ENCODE results near the gene CCNI.
"Not testable (repeated sequence)": the region's sequence is repeated elsewhere in the genome, so short reads cannot be mapped to it uniquely, and the experiment has no call there.

- not testable (repeated sequence) for TF ChIP-seq RBAK (CRISPR knock-in tag; IDR thresholded peaks at IDR 0.05); HNF1B (CRISPR knock-in tag; IDR thresholded peaks at IDR 0.05); RFX3 (CRISPR knock-in tag; IDR thresholded peaks at IDR 0.05); POLR2A (IDR thresholded peaks at IDR 0.05; ENCODE audit: insufficient read depth in 1 of 2, low read depth in 2 of 2, low read length in 2 of 2); CTCF (CRISPR knock-in tag; IDR thresholded peaks at IDR 0.05); ZNF124 (CRISPR knock-in tag; IDR thresholded peaks at IDR 0.05)
Observed at GRCh38 chr4:77037168-77037567, 38.6 kb downstream of the CCNI start.
